Gastrocnemius medialis (tissue), 4 donors: Measurements from ENCODE around the gene CD300H.

ENCODE experiments used
- POLR2A ChIP-seq, 2 donors: fragments of 450-650 bp; IDR thresholded peaks; one replicate each; pipeline ENCODE4 v1.6.1; 2017; ENCODE audit warnings: antibody characterized with exemption in 2 of 2, mild to moderate bottlenecking in 2 of 2, moderate library complexity in 2 of 2
- TF ChIP-seq, protein P1 (sequence below), 5 experiments: fragments of 450-650 bp in 3 of 5; fragments of 200-600 bp in 2 of 5; sonication (generic) in 2 of 5; IDR thresholded peaks in 4 of 5; conservative IDR thresholded peaks in 1 of 5; 1 replicate in 4 of 5; 2 replicates in 1 of 5; pipeline ENCODE4 v1.5.1; 2016 to 2019; ENCODE audit warnings: antibody characterized with exemption in 5 of 5, mild to moderate bottlenecking in 3 of 5, moderate library complexity in 3 of 5

DNA sequence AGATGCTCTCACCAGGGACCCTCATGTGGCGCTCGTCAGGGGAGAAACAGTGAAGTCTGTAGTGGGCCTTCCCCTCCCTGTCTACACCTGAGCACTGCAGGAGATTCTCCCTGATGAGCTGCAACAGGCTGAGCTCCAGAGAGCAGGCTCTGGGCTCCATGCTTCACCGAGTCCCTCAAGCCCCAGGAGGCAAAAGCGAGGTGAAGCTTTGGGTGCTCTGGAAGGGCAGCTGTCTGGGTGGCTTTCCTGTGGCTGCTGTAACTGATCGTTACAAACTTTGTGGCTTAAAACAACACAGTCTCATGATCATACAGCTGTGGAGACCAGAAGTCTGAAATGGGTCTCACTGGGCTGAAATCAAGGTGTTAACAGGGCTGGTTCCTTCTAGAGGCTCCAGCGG is 36.9 kb upstream of the CD300H start:
- TF ChIP-seq, protein P1, sequence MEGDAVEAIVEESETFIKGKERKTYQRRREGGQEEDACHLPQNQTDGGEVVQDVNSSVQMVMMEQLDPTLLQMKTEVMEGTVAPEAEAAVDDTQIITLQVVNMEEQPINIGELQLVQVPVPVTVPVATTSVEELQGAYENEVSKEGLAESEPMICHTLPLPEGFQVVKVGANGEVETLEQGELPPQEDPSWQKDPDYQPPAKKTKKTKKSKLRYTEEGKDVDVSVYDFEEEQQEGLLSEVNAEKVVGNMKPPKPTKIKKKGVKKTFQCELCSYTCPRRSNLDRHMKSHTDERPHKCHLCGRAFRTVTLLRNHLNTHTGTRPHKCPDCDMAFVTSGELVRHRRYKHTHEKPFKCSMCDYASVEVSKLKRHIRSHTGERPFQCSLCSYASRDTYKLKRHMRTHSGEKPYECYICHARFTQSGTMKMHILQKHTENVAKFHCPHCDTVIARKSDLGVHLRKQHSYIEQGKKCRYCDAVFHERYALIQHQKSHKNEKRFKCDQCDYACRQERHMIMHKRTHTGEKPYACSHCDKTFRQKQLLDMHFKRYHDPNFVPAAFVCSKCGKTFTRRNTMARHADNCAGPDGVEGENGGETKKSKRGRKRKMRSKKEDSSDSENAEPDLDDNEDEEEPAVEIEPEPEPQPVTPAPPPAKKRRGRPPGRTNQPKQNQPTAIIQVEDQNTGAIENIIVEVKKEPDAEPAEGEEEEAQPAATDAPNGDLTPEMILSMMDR (IDR thresholded peaks at IDR 0.05 in 4 of 5, conservative IDR thresholded peaks at IDR 0.05 in 1 of 5) = no peak
- no peak for TF ChIP-seq POLR2A (IDR thresholded peaks at IDR 0.05)
